Measurements from ENCODE around the gene NCAPH2. TPM values are rescaled to one million over a fixed set of nuclear protein-coding genes. Genes with fewer than 3 reads are reported as not detected.
"Not testable (repeated sequence)": the region's sequence is repeated elsewhere in the genome, so short reads cannot be mapped to it uniquely, and the experiment has no call there.

The NCAPH2 gene
- total RNA-seq, 2 donors from 2014 or later: 27.4 to 71.5 TPM

- DNase-seq: no peak
- Histone ChIP-seq H3K9ac (ENCODE audit: low read depth in 2 of 2, low read length in 2 of 2) (peak overlapping the region in 1 of 2 donors; percentile 95), H3K4me1 (peaks cover 6% of the 10 kb centered on the region), H3K9me3 (no peaks in the 10 kb centered on the region), H3K27ac (peak overlapping the region; percentile 100), H3K4me3 (no peak overlapping the region), H3K36me3 (no peaks in the 10 kb centered on the region), H3K27me3 (no peaks in the 10 kb centered on the region)
- no peak for TF ChIP-seq CTCF (IDR thresholded peaks at IDR 0.05)
- intact Hi-C loops (cut with DNase I): no loop called here
Measured at GRCh38 chr22:50532824-50533796, 25.1 kb downstream of the NCAPH2 start.

GRCh38 chr22:50533856-50534711, 26.1 kb downstream of the NCAPH2 start:
- H3K27ac ChIP-seq: peak overlapping the region; percentile 45
- intact Hi-C loops (cut with DNase I); H3K9me3 ChIP-seq; H3K4me3 ChIP-seq; DNase-seq; H3K27me3 ChIP-seq; H3K9ac ChIP-seq (ENCODE audit: low read depth in 2 of 2, low read length in 2 of 2); H3K4me1 ChIP-seq; H3K36me3 ChIP-seq: not testable (repeated sequence)

GRCh38 chr22:50535113-50535512, 27.1 kb downstream of the NCAPH2 start:
- intact Hi-C loops (cut with DNase I): no loop called here
- no peak for DNase-seq

GRCh38 chr22:50536226-50536625, 28.2 kb downstream of the NCAPH2 start:
- no peak overlapping the region for H3K27ac ChIP-seq

More at GRCh38 chr22:50535113-50535512, 27.1 kb downstream of the NCAPH2 start:
- Histone ChIP-seq H3K4me3 (no peak overlapping the region), H3K36me3 (no peaks in the 10 kb centered on the region), H3K9me3 (no peaks in the 10 kb centered on the region), H3K27me3 (no peaks in the 10 kb centered on the region), H3K27ac (no peak overlapping the region), H3K4me1 (peaks cover 4% of the 10 kb centered on the region), H3K9ac (ENCODE audit: low read depth in 2 of 2, low read length in 2 of 2) (no peak overlapping the region)
- no peak for TF ChIP-seq CTCF (IDR thresholded peaks at IDR 0.05)

GRCh38 chr22:50537765-50538164, 29.7 kb downstream of the NCAPH2 start:
- no peak for DNase-seq
- Histone ChIP-seq H3K9ac (ENCODE audit: low read depth in 2 of 2, low read length in 2 of 2) (peak overlapping the region in 1 of 2 donors; percentile 24), H3K36me3 (no peaks in the 10 kb centered on the region), H3K9me3 (no peaks in the 10 kb centered on the region), H3K27ac (peak overlapping the region; percentile 94), H3K27me3 (no peaks in the 10 kb centered on the region), H3K4me3 (no peak overlapping the region), H3K4me1 (peaks cover 4% of the 10 kb centered on the region)
- no peak for TF ChIP-seq CTCF (IDR thresholded peaks at IDR 0.05)
- intact Hi-C loops (cut with DNase I): no loop called here

More at GRCh38 chr22:50536226-50536625, 28.2 kb downstream of the NCAPH2 start:
- no peak for DNase-seq
- no peaks in the 10 kb centered on the region for H3K36me3 ChIP-seq
- no peaks in the 10 kb centered on the region for H3K27me3 ChIP-seq
- no peak overlapping the region for H3K4me3 ChIP-seq
- intact Hi-C loops (cut with DNase I): no loop called here
- no peak overlapping the region for H3K9ac ChIP-seq (ENCODE audit: low read depth in 2 of 2, low read length in 2 of 2)
- H3K4me1 ChIP-seq: peaks cover 4% of the 10 kb centered on the region
- TF ChIP-seq CTCF (IDR thresholded peaks at IDR 0.05): no peak
- no peaks in the 10 kb centered on the region for H3K9me3 ChIP-seq

All from colonic mucosa (tissue), 4 donors.